H1 (cell line): Measurements from ENCODE around the gene CYP2W1.

Experiments
- EZH2 ChIP-seq: fragments of 200-600 bp; sonication (generic); IDR thresholded peaks from 2 replicates; pipeline ENCODE4 v1.7.1; 2012; ENCODE audit warnings: low read depth, mild to moderate bottlenecking, moderate library complexity, low read length, inconsistent platforms; ENCODE audit not compliant: severe bottlenecking
- POLR2A ChIP-seq, 2 experiments: IDR thresholded peaks; 1 replicate in 1 of 2; 2 replicates in 1 of 2; pipeline ENCODE4 v1.6.1; 2011; ENCODE audit warnings: low read depth in 2 of 2, low read length in 2 of 2, mild to moderate bottlenecking in 2 of 2; ENCODE audit errors: control extremely low read depth in 1 of 2
- TF ChIP-seq, protein P1 (sequence below), 3 experiments: IDR thresholded peaks; 1 replicate in 2 of 3; 2 replicates in 1 of 3; pipeline versions ENCODE4 v1.5.1 to v1.6.1; 2011; ENCODE audit warnings: low read length in 3 of 3, mild to moderate bottlenecking in 3 of 3, inconsistent platforms in 2 of 3, low read depth in 1 of 3, moderate library complexity in 1 of 3; ENCODE audit not compliant: insufficient read depth in 1 of 3; ENCODE audit errors: control extremely low read depth in 1 of 3

DNA sequence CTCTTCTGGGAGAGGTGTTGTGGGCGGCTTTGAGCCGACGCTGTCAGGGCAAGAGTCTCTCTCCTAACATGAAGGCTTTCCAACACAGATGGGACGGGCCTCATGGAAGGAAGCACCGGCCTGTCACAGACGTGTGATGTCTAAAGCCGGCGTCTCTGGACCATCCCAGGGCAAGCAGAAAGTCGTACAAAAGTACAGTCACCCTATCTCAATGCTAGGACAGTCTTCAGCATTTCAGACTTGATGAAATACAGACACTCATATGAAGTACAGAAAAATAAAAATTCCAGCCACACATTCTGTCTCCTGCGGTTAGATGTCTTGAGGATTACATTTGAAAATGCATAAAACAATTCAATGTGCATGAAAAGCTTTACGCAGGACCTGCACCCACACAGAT is 30.6 kb downstream of the CYP2W1 start:
- TF ChIP-seq, protein P1, sequence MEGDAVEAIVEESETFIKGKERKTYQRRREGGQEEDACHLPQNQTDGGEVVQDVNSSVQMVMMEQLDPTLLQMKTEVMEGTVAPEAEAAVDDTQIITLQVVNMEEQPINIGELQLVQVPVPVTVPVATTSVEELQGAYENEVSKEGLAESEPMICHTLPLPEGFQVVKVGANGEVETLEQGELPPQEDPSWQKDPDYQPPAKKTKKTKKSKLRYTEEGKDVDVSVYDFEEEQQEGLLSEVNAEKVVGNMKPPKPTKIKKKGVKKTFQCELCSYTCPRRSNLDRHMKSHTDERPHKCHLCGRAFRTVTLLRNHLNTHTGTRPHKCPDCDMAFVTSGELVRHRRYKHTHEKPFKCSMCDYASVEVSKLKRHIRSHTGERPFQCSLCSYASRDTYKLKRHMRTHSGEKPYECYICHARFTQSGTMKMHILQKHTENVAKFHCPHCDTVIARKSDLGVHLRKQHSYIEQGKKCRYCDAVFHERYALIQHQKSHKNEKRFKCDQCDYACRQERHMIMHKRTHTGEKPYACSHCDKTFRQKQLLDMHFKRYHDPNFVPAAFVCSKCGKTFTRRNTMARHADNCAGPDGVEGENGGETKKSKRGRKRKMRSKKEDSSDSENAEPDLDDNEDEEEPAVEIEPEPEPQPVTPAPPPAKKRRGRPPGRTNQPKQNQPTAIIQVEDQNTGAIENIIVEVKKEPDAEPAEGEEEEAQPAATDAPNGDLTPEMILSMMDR (IDR thresholded peaks at IDR 0.05; ENCODE audit: control extremely low read depth in 1 of 3, insufficient read depth in 1 of 3, low read depth in 1 of 3, low read length in 3 of 3): no peak
- TF ChIP-seq POLR2A (IDR thresholded peaks at IDR 0.05; ENCODE audit: control extremely low read depth in 1 of 2, low read depth in 2 of 2, low read length in 2 of 2) (no peak), EZH2 (no peak)
